LNCAP (cell line): ENCODE data around the gene ACTR3C.

Experiments
- TF ChIP-seq, protein P1 (sequence below): fragments of 450-650 bp; IDR thresholded peaks from 2 replicates; pipeline ENCODE4 v1.5.1; 2017; ENCODE audit warnings: mild to moderate bottlenecking

The ACTR3C gene

DNA sequence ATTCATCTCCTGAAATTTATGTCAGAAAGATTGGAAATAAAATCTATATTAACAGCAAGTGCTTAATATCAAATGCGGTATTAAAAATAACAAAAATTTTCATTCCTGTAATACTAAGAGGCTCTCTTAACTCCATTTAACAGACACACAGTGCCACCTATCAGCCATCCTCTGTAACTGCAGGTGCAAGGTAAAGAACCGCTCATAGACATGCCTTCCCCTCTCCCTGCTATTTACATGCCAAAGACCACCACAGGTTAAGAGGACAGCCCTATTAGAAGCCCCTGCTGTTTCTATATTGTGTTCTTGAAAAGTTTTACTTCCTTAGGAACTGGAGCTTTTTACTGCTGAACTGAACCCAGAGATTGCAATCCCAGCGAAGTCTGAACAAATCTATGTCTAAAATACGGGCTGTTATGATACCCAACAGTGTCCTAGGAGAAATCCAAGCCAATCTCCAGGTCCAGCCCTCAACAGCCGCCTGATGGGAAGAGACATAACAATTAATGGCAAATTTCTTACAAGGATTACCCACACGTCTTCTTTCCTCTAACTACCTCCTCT lies 47.1 kb downstream of the ACTR3C start:
- TF ChIP-seq, protein P1, sequence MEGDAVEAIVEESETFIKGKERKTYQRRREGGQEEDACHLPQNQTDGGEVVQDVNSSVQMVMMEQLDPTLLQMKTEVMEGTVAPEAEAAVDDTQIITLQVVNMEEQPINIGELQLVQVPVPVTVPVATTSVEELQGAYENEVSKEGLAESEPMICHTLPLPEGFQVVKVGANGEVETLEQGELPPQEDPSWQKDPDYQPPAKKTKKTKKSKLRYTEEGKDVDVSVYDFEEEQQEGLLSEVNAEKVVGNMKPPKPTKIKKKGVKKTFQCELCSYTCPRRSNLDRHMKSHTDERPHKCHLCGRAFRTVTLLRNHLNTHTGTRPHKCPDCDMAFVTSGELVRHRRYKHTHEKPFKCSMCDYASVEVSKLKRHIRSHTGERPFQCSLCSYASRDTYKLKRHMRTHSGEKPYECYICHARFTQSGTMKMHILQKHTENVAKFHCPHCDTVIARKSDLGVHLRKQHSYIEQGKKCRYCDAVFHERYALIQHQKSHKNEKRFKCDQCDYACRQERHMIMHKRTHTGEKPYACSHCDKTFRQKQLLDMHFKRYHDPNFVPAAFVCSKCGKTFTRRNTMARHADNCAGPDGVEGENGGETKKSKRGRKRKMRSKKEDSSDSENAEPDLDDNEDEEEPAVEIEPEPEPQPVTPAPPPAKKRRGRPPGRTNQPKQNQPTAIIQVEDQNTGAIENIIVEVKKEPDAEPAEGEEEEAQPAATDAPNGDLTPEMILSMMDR = peak; percentile 79

GRCh38 chr7:150222083-150222972 lies 101.0 kb downstream of the ACTR3C start:
- TF ChIP-seq, protein P1 = peak; percentile 29; the same call in 1 of the 2 replicates
